Sigmoid colon (tissue), 4 donors: ENCODE measurements around the gene KCNIP4.

Source experiments
- CTCF ChIP-seq, 4 experiments: fragments of 450-650 bp in 3 of 4; fragments of 200-600 bp in 1 of 4; IDR thresholded peaks; one replicate each; pipeline ENCODE4 v1.5.1; 2016 to 2019; ENCODE audit warnings: antibody characterized with exemption in 4 of 4, mild to moderate bottlenecking in 3 of 4, moderate library complexity in 2 of 4
- EP300 ChIP-seq, 4 donors: sonication (generic); formaldehyde crosslinking; IDR thresholded peaks; one replicate each; pipeline ENCODE4 v1.6.1; 2017; ENCODE audit warnings: antibody characterized with exemption in 4 of 4
- POLR2A ChIP-seq, 2 donors: fragments of 450-650 bp; IDR thresholded peaks; one replicate each; pipeline ENCODE4 v1.6.1; 2016; ENCODE audit warnings: antibody characterized with exemption in 2 of 2, mild to moderate bottlenecking in 2 of 2, moderate library complexity in 2 of 2

DNA sequence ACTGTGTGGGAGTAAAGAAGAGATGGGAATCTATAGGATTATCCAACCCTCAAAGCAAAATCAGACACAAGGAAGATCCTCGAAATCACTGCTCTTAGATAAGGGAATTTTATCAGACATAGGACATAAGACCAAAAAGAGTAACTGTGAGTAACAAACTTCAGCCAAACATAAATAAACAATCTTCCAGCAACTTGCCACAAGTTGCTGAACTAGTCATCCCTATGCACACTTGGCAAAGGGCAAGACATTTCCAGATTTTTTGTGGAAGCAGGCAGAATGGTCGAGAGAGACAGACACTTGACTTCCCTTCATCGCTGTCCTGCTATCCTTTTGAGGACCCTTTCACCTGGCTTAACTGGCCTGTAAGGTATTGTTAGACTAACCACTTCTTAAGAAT is 89.6 kb downstream of the KCNIP4 start:
- TF ChIP-seq EP300 (IDR thresholded peaks at IDR 0.05): no peak
- no peak for TF ChIP-seq POLR2A (IDR thresholded peaks at IDR 0.05)
- TF ChIP-seq CTCF (IDR thresholded peaks at IDR 0.05): no peak
